CD8-positive, alpha-beta memory T cell (primary cell): Measurements from ENCODE around the gene TAF1D. TPM values are rescaled to one million over a fixed set of nuclear protein-coding genes. Genes with fewer than 3 reads are reported as not detected.

Experiments used
- CTCF ChIA-PET: fragments of 350-600 bp; sonication (Branson Sonifier 250); formaldehyde crosslinking; loops from one replicate; lab custom pipeline; 2021; ENCODE audit warnings: antibody characterized with exemption; lab: Charles Lee
- POLR2A ChIA-PET: fragments of 350-600 bp; sonication (Branson Sonifier 250); formaldehyde crosslinking; loops from one replicate; lab custom pipeline; 2021; ENCODE audit warnings: antibody characterized with exemption; lab: Charles Lee
- DNase-seq, 5 donors: peaks; one replicate each; pipeline versions ENCODE4 v3.0.0 to v3.0.0-alpha.2; 2020 to 2022; ENCODE audit warnings: mixed read lengths in 1 of 5
- H3K27ac ChIP-seq: one replicate; pipeline ENCODE4 v1.7.0; 2013; ENCODE audit warnings: low read depth, mild to moderate bottlenecking, low read length, moderate library complexity
- H3K27me3 ChIP-seq: 2 replicates; pipeline ENCODE4 v1.7.0; 2013; ENCODE audit warnings: low read length, mild to moderate bottlenecking; ENCODE audit not compliant: insufficient read depth, poor library complexity, severe bottlenecking
- H3K36me3 ChIP-seq: 2 replicates; pipeline ENCODE4 v1.7.0; 2013; ENCODE audit warnings: mild to moderate bottlenecking, low read length, moderate library complexity; ENCODE audit not compliant: insufficient read depth
- H3K4me1 ChIP-seq: 2 replicates; pipeline ENCODE4 v1.7.0; 2013; ENCODE audit warnings: mild to moderate bottlenecking, low read length, moderate library complexity; ENCODE audit not compliant: insufficient read depth
- H3K4me3 ChIP-seq: 2 replicates; pipeline ENCODE4 v1.7.0; 2013; ENCODE audit warnings: mild to moderate bottlenecking, low read length
- H3K9me3 ChIP-seq: 2 replicates; pipeline ENCODE4 v1.7.0; 2013; ENCODE audit warnings: mild to moderate bottlenecking, low read length
- H3K27ac Mint-ChIP-seq, 8 donors: one replicate each; pipeline ENCODE4 v1.8.0; 2020 to 2021; ENCODE audit warnings: mixed read lengths in 8 of 8, mild to moderate bottlenecking in 6 of 8, inconsistent platforms in 3 of 8, moderate library complexity in 3 of 8
- H3K27me3 Mint-ChIP-seq, 2 donors: one replicate each; pipeline ENCODE4 v1.8.0; 2020 to 2021; ENCODE audit warnings: mixed read lengths in 2 of 2, mild to moderate bottlenecking in 1 of 2, moderate library complexity in 1 of 2
- H3K36me3 Mint-ChIP-seq, 3 donors: one replicate each; pipeline ENCODE4 v1.8.0; 2020 to 2021; ENCODE audit warnings: mixed read lengths in 3 of 3, inconsistent platforms in 1 of 3, mild to moderate bottlenecking in 1 of 3
- H3K4me1 Mint-ChIP-seq, 3 donors: one replicate each; pipeline ENCODE4 v1.8.0; 2020 to 2021; ENCODE audit warnings: mixed read lengths in 3 of 3, inconsistent platforms in 1 of 3, mild to moderate bottlenecking in 1 of 3
- H3K4me3 Mint-ChIP-seq, 7 donors: one replicate each; pipeline ENCODE4 v1.8.0; 2020 to 2021; ENCODE audit warnings: mixed read lengths in 7 of 7, mild to moderate bottlenecking in 6 of 7, moderate library complexity in 4 of 7, inconsistent platforms in 2 of 7
- H3K9me3 Mint-ChIP-seq, 5 donors: one replicate each; pipeline ENCODE4 v1.8.0; 2020 to 2022; ENCODE audit warnings: mixed read lengths in 5 of 5, mild to moderate bottlenecking in 3 of 5, moderate library complexity in 2 of 5, inconsistent platforms in 1 of 5
- polyA plus RNA-seq: library from polyadenylated mRNA; unstranded; fragments of 300-500 nt; fragmentation: Illumina TruSeq; gene quantifications from one replicate; pipeline ENCODE4 v1.2.3, GENCODE V29; 2021
- total RNA-seq, 2 experiments: library from RNA; stranded (reverse); gene quantifications; one replicate each; pipeline ENCODE4 v1.2.3, GENCODE V29; 2021

TAF1D gene, protein sequence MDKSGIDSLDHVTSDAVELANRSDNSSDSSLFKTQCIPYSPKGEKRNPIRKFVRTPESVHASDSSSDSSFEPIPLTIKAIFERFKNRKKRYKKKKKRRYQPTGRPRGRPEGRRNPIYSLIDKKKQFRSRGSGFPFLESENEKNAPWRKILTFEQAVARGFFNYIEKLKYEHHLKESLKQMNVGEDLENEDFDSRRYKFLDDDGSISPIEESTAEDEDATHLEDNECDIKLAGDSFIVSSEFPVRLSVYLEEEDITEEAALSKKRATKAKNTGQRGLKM
- total RNA-seq (100 to 1,000 TPM; 249 to 265 TPM), polyA plus RNA-seq (18.0 TPM)

- Mint-ChIP-seq H3K27me3 (peaks cover 0 to 5% of the 10 kb centered on the region in 2 donors), H3K4me3 (peak within 1 kb of the TSS; percentile 98 to 100 (median 100)), H3K9me3 (peaks cover 0 to 1% (median 0%) of the 10 kb centered on the region in 5 donors), H3K4me1 (peaks cover 65 to 78% (median 73%) of the 10 kb centered on the region in 3 donors), H3K36me3 (peaks cover 0 to 60% (median 13%) of the 10 kb centered on the region in 3 donors), H3K27ac (peak within 1 kb of the TSS; percentile 90 to 100 (median 100))
- Histone ChIP-seq H3K27me3 (no peaks in the 10 kb centered on the region), H3K4me1 (peaks cover 52% of the 10 kb centered on the region), H3K27ac (peak within 1 kb of the TSS; percentile 94), H3K9me3 (no peaks in the 10 kb centered on the region), H3K36me3 (peaks cover 28% of the 10 kb centered on the region), H3K4me3 (peak within 1 kb of the TSS; percentile 95)
- ChIA-PET POLR2A (interaction anchor here (0.7 to 4.6 kb wide), 14 partner anchors 10 to 1490 kb away, joined by 3 to 93 read pairs (median 4); partner anchors contain the start of genes CEP295, FUT4, MED17 and PANX1), CTCF (interaction anchor here (0.6 to 3.7 kb wide), 3 partner anchors 10 to 52 kb away, joined by 3 to 32 read pairs (median 4); partner anchors contain the start of gene MED17)
- peak; percentile 95 to 98 (median 96) for DNase-seq
These were observed at the start of gene TAF1D, which contains the start of gene C11orf54 for GRCh38 chr11:93741094-93741881. Gene TAF1D, minus strand, starts transcription at chr11:93741495. Its CDS starts 2,191 bp downstream, at chr11:93739304. Gene C11orf54, plus strand, starts transcription at chr11:93741672. Its CDS starts 5,722 bp downstream, at chr11:93747394.

DNA sequence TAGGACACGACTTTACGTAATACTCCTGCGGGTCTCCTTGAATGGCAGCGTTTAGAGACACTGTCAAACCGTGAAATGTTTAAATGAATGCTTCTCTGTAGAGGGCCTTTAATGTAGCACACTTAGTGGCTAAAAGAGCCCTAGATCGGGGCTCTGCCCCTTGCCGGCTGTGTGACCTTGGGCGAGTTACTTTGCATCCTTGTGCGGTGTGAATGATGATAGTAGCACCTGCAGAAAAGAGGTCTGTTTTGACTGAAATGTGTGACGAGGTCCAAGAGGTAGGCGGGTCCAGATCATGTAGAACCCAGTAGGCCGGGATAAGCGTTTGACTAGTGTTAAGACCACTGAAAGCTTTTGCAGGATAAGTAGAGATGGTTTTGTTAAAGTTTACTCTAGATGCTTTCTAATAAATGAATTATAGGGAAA is 43.7 kb upstream of the TAF1D start:
- peaks cover 0 to 42% (median 8%) of the 10 kb centered on the region in 3 donors for H3K36me3 Mint-ChIP-seq

GRCh38 chr11:93784145-93784934 is 43.0 kb upstream of the TAF1D start, which contains the start of gene MED17:
Gene MED17, plus strand, starts transcription at chr11:93784282. Its CDS starts 232 bp downstream, at chr11:93784514.
- peak within 1 kb of the TSS; percentile 83 to 98 (median 92) for H3K27ac Mint-ChIP-seq
- peaks cover 31% of the 10 kb centered on the region for H3K4me1 ChIP-seq
- H3K4me1 Mint-ChIP-seq: peaks cover 48 to 57% (median 53%) of the 10 kb centered on the region in 3 donors
- H3K27me3 ChIP-seq: no peaks in the 10 kb centered on the region
- H3K36me3 ChIP-seq: peaks cover 3% of the 10 kb centered on the region
- CTCF ChIA-PET: interaction anchor here (0.7 to 2.7 kb wide), 7 partner anchors 11 to 48 kb away, joined by 3 to 32 read pairs (median 4); partner anchors contain the start of genes C11orf54 and TAF1D
- H3K4me3 ChIP-seq: peak within 1 kb of the TSS; percentile 86
- no peaks in the 10 kb centered on the region for H3K9me3 Mint-ChIP-seq
- peak within 1 kb of the TSS; percentile 92 to 100 (median 97) for H3K4me3 Mint-ChIP-seq
- POLR2A ChIA-PET: interaction anchor here (0.6 to 3.0 kb wide), 5 partner anchors 11 to 2000 kb away, joined by 3 to 93 read pairs (median 3); partner anchors contain the start of genes C11orf54, PANX1, SESN3 and TAF1D
- no peaks in the 10 kb centered on the region for H3K27me3 Mint-ChIP-seq
- peak within 1 kb of the TSS; percentile 93 for H3K27ac ChIP-seq
- H3K9me3 ChIP-seq: no peaks in the 10 kb centered on the region
- DNase-seq: peak; percentile 82 to 91 (median 84)
- H3K36me3 Mint-ChIP-seq: peaks cover 0 to 36% (median 7%) of the 10 kb centered on the region in 3 donors

More for the DNA sequence above, 43.7 kb upstream of the TAF1D start:
- Mint-ChIP-seq H3K27ac (peak overlapping the region; percentile 83 to 98 (median 92)), H3K4me3 (peak overlapping the region; percentile 92 to 100 (median 97)), H3K4me1 (peaks cover 48 to 63% (median 53%) of the 10 kb centered on the region in 3 donors), H3K9me3 (no peaks in the 10 kb centered on the region), H3K27me3 (no peaks in the 10 kb centered on the region)
- Histone ChIP-seq H3K4me1 (peaks cover 31% of the 10 kb centered on the region), H3K4me3 (peak overlapping the region; percentile 86), H3K27ac (peak overlapping the region; percentile 93), H3K27me3 (no peaks in the 10 kb centered on the region), H3K36me3 (peaks cover 3% of the 10 kb centered on the region), H3K9me3 (no peaks in the 10 kb centered on the region)
- DNase-seq: no peak
- POLR2A ChIA-PET: interaction anchor here (0.7 to 3.0 kb wide), 2 partner anchors 45 to 1999 kb away, joined by 3 to 93 read pairs; partner anchors contain the start of genes C11orf54 and TAF1D
- CTCF ChIA-PET: interaction anchor here (1.3 kb wide), 1 partner anchor 47 kb away, joined by 3 read pairs; no protein-coding TSS in a partner anchor

DNA sequence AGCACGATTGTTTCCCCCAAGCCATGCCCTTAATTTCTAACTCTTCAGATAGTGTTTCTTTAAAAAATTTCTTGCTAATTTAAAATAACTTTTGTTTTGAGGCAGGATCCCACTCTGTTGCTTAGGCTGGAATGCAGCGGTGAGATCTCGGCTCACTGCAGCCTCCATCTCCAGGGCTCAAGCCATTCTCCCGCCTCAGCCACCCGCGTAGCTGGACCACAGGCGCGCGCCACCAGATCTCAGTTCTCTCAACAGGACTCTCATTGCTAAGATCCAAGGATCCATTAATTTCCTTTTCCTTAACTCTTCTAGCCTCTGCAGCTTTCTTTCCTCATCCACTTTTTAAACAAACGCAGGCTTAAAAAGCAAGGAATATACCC is 42.5 kb upstream of the TAF1D start:
- DNase-seq: no peak
- peaks cover 44 to 51% (median 50%) of the 10 kb centered on the region in 3 donors for H3K4me1 Mint-ChIP-seq
- Histone ChIP-seq H3K9me3 (no peaks in the 10 kb centered on the region), H3K4me3 (peak overlapping the region; percentile 86), H3K36me3 (peaks cover 3% of the 10 kb centered on the region), H3K4me1 (peaks cover 31% of the 10 kb centered on the region), H3K27ac (peak overlapping the region; percentile 93), H3K27me3 (no peaks in the 10 kb centered on the region)
- peak overlapping the region; percentile 83 to 98 (median 92) for H3K27ac Mint-ChIP-seq
- H3K36me3 Mint-ChIP-seq: peaks cover 0 to 31% (median 5%) of the 10 kb centered on the region in 3 donors
- ChIA-PET POLR2A (interaction anchor here (0.6 to 3.0 kb wide), 4 partner anchors 11 to 1447 kb away, joined by 3 to 93 read pairs (median 4); partner anchors contain the start of genes C11orf54, PANX1, SESN3 and TAF1D), CTCF (interaction anchor here (0.7 to 2.7 kb wide), 7 partner anchors 11 to 47 kb away, joined by 3 to 32 read pairs (median 4); partner anchors contain the start of genes C11orf54 and TAF1D)
- no peaks in the 10 kb centered on the region for H3K27me3 Mint-ChIP-seq
- no peaks in the 10 kb centered on the region for H3K9me3 Mint-ChIP-seq
- H3K4me3 Mint-ChIP-seq: peak overlapping the region; percentile 92 to 100 (median 97)

- Mint-ChIP-seq H3K9me3 (no peaks in the 10 kb centered on the region), H3K4me3 (peak overlapping the region; percentile 92 to 100 (median 97)), H3K27me3 (no peaks in the 10 kb centered on the region), H3K4me1 (peaks cover 42 to 49% (median 47%) of the 10 kb centered on the region in 3 donors), H3K36me3 (peaks cover 0 to 29% (median 3%) of the 10 kb centered on the region in 3 donors), H3K27ac (peak overlapping the region in 5 of 8 donors; percentile 90 to 98 (median 96))
- H3K36me3 ChIP-seq: peaks cover 3% of the 10 kb centered on the region
- peaks cover 31% of the 10 kb centered on the region for H3K4me1 ChIP-seq
- no peaks in the 10 kb centered on the region for H3K9me3 ChIP-seq
- no peak for DNase-seq
- no peaks in the 10 kb centered on the region for H3K27me3 ChIP-seq
- H3K27ac ChIP-seq: peak overlapping the region; percentile 93
- peak overlapping the region; percentile 86 for H3K4me3 ChIP-seq
- CTCF ChIA-PET: interaction anchor here (1.2 to 2.7 kb wide), 4 partner anchors 15 to 45 kb away, joined by 4 to 32 read pairs (median 7); partner anchors contain the start of genes C11orf54 and TAF1D
- POLR2A ChIA-PET: interaction anchor here (3.0 kb wide), 1 partner anchor 43 kb away, joined by 93 read pairs; the partner anchor contains the start of genes C11orf54 and TAF1D
These were observed 42.1 kb upstream of the TAF1D start for GRCh38 chr11:93783362-93783761.

DNA sequence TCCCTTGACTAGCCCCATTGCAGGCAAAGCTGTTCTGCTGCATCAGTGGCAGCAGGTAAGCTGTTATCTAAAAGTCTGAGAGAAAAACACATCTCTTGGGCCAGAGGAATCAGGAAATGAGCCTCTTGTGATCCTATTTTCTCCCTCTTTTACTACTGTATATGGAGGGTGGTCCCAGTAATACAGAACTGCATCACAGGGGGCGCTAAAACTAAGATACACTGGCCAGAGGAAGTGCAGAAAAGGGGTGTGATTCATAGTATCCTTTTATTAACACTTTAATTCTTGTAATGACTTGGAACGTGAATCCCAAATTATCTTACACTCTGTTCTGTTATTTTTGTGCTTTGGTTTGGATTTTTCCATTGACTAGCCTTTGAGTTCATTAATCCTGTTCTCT is 34.0 kb upstream of the TAF1D start:
- ChIA-PET POLR2A (no interaction called here), CTCF (no interaction called here)
- DNase-seq: no peak
- Mint-ChIP-seq H3K27me3 (no peaks in the 10 kb centered on the region), H3K4me1 (no peaks in the 10 kb centered on the region), H3K4me3 (no peak overlapping the region), H3K9me3 (no peaks in the 10 kb centered on the region), H3K36me3 (no peaks in the 10 kb centered on the region), H3K27ac (no peak overlapping the region)
- Histone ChIP-seq H3K4me1 (no peaks in the 10 kb centered on the region), H3K27ac (no peak overlapping the region), H3K36me3 (no peaks in the 10 kb centered on the region), H3K4me3 (no peak overlapping the region), H3K9me3 (no peaks in the 10 kb centered on the region), H3K27me3 (no peaks in the 10 kb centered on the region)
